MM.1S (cell line): ENCODE results near the gene RSU1.

Source experiments
- DNase-seq: peaks from one replicate; pipeline ENCODE4 v3.0.0-alpha.2; 2015
- H2AFZ ChIP-seq: fragments of 300-600 bp; sonication (generic); 2 replicates; pipeline ENCODE4 v1.6.0; 2016; ENCODE audit warnings: antibody characterized with exemption, low read length
- H3F3A ChIP-seq: fragments of 300-600 bp; sonication (generic); 2 replicates; pipeline ENCODE4 v1.6.1; 2016; ENCODE audit warnings: mild to moderate bottlenecking, antibody characterized with exemption, low read length, moderate library complexity, mixed read lengths; ENCODE audit not compliant: insufficient read depth
- H3K27ac ChIP-seq: fragments of 300-600 bp; sonication (generic); 2 replicates; pipeline ENCODE4 v1.5.1; 2016; ENCODE audit warnings: mild to moderate bottlenecking, low read length
- H3K27me3 ChIP-seq: fragments of 300-600 bp; sonication (generic); replicated peaks from 2 replicates; pipeline ENCODE4 v1.6.0; 2016; ENCODE audit warnings: low read length; ENCODE audit not compliant: insufficient read depth
- H3K36me3 ChIP-seq: fragments of 300-600 bp; sonication (generic); replicated peaks from 2 replicates; pipeline ENCODE4 v1.6.1; 2016; ENCODE audit warnings: mild to moderate bottlenecking, low read length, mixed read lengths; ENCODE audit not compliant: insufficient read depth
- H3K4me1 ChIP-seq: fragments of 300-600 bp; sonication (generic); 2 replicates; pipeline ENCODE4 v1.6.1; 2016; ENCODE audit warnings: low read length, mixed read lengths
- H3K4me2 ChIP-seq: fragments of 300-600 bp; sonication (generic); 2 replicates; pipeline ENCODE4 v1.6.0; 2016; ENCODE audit warnings: low read depth, low read length
- H3K4me3 ChIP-seq: fragments of 300-600 bp; sonication (generic); 2 replicates; pipeline ENCODE4 v1.5.1; 2016; ENCODE audit warnings: low read length, mixed read lengths
- H3K79me2 ChIP-seq: fragments of 300-600 bp; sonication (generic); 2 replicates; pipeline ENCODE4 v1.6.1; 2016; ENCODE audit warnings: mixed run types, low read length, mixed read lengths
- H3K9ac ChIP-seq: fragments of 300-600 bp; sonication (generic); 2 replicates; pipeline ENCODE4 v1.6.1; 2016; ENCODE audit warnings: low read length, mixed read lengths
- H3K9me2 ChIP-seq: fragments of 300-600 bp; sonication (generic); replicated peaks from 2 replicates; pipeline ENCODE4 v1.6.1; 2016; ENCODE audit warnings: mild to moderate bottlenecking, low read length, mixed read lengths; ENCODE audit not compliant: insufficient read depth
- H3K9me3 ChIP-seq: fragments of 300-600 bp; sonication (generic); replicated peaks from 2 replicates; pipeline ENCODE4 v1.6.1; 2016; ENCODE audit warnings: mild to moderate bottlenecking, low read length, mixed read lengths; ENCODE audit not compliant: insufficient read depth
- H4K20me1 ChIP-seq: fragments of 300-600 bp; sonication (generic); 2 replicates; pipeline ENCODE4 v1.6.1; 2016; ENCODE audit warnings: mild to moderate bottlenecking, low read length, moderate library complexity, mixed read lengths; ENCODE audit not compliant: insufficient read depth
- EZH2 ChIP-seq: fragments of 300-600 bp; sonication (generic); optimal IDR thresholded peaks from 2 replicates; pipeline ENCODE3; 2017; ENCODE audit warnings: low read depth, mild to moderate bottlenecking, antibody characterized with exemption, low read length, mixed read lengths
- EZH2phosphoT487 ChIP-seq: fragments of 300-600 bp; sonication (generic); IDR thresholded peaks from 2 replicates; pipeline ENCODE4 v1.6.1; 2018; ENCODE audit warnings: antibody characterized with exemption, low read length
- TF ChIP-seq, protein P1 (sequence below): fragments of 300-600 bp; sonication (generic); IDR thresholded peaks from 2 replicates; pipeline ENCODE4 v1.5.1; 2016; ENCODE audit warnings: antibody characterized with exemption, low read length, mixed read lengths

The RSU1 gene

DNA sequence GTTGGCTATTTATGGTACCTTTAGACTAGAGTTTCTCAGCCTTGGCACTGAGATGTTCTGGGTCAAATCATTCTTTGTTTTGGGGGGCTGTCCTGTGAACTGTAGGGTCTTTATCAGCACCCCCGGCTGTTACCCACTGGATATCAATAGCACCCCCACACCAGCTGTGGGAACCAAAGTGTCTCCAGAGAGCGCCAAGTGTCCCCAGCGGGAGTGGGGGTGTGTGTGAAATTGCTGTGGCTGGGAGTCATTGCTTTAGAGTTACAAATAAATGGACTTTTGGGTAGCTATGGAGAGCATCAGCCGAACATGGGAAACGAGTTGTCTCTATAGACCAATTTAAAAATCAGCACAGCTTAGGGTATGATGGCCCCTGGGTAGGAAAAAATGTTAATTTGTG is 184.2 kb downstream of the RSU1 start:
- no peak for DNase-seq
- no peaks in the 10 kb centered on the region for H3K9me2 ChIP-seq
- H3K9me3 ChIP-seq, result no peaks in the 10 kb centered on the region
- no peaks in the 10 kb centered on the region for H3F3A ChIP-seq
- no peaks in the 10 kb centered on the region for H3K4me1 ChIP-seq
- no peak overlapping the region for H2AFZ ChIP-seq
- no peak for TF ChIP-seq EZH2phosphoT487
- no peak for TF ChIP-seq EZH2
- TF ChIP-seq, protein P1, sequence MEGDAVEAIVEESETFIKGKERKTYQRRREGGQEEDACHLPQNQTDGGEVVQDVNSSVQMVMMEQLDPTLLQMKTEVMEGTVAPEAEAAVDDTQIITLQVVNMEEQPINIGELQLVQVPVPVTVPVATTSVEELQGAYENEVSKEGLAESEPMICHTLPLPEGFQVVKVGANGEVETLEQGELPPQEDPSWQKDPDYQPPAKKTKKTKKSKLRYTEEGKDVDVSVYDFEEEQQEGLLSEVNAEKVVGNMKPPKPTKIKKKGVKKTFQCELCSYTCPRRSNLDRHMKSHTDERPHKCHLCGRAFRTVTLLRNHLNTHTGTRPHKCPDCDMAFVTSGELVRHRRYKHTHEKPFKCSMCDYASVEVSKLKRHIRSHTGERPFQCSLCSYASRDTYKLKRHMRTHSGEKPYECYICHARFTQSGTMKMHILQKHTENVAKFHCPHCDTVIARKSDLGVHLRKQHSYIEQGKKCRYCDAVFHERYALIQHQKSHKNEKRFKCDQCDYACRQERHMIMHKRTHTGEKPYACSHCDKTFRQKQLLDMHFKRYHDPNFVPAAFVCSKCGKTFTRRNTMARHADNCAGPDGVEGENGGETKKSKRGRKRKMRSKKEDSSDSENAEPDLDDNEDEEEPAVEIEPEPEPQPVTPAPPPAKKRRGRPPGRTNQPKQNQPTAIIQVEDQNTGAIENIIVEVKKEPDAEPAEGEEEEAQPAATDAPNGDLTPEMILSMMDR, result no peak
- H3K4me2 ChIP-seq, result no peak overlapping the region
- no peak overlapping the region for H3K27ac ChIP-seq
- H4K20me1 ChIP-seq, result no peaks in the 10 kb centered on the region
- no peak overlapping the region for H3K4me3 ChIP-seq
- no peaks in the 10 kb centered on the region for H3K27me3 ChIP-seq
- H3K9ac ChIP-seq, result no peak overlapping the region
- H3K36me3 ChIP-seq, result no peaks in the 10 kb centered on the region
- H3K79me2 ChIP-seq, result no peaks in the 10 kb centered on the region

DNA sequence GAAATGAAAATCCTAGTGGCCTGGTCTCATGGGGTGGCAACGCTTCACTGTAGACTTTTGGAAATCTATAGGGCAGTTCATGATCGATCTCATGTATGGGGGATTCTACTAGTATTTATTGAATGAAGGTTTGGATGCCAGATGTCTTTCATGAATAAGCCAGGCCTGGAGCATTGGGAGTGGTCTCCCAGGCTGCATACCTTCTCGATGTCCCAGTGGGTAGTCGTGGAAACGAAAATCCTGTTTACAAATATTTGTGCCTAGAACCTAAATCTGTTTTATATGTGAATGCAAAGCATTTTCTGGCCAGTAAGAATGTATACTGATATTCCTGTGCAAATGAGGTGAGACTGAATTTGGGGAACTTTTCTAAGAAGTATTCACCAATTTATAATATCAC is 190.5 kb downstream of the RSU1 start:
- Histone ChIP-seq H3K27ac (no peak overlapping the region), H4K20me1 (no peaks in the 10 kb centered on the region), H3K9me2 (no peaks in the 10 kb centered on the region), H3K9ac (no peak overlapping the region), H2AFZ (no peak overlapping the region), H3K79me2 (no peaks in the 10 kb centered on the region), H3K4me1 (no peaks in the 10 kb centered on the region), H3K4me2 (no peak overlapping the region), H3K4me3 (no peak overlapping the region), H3K9me3 (no peaks in the 10 kb centered on the region), H3K36me3 (no peaks in the 10 kb centered on the region), H3K27me3 (no peaks in the 10 kb centered on the region), H3F3A (no peaks in the 10 kb centered on the region)
- no peak for DNase-seq
- no peak for TF ChIP-seq EZH2phosphoT487
- no peak for TF ChIP-seq EZH2
- TF ChIP-seq, protein P1, result no peak

DNA sequence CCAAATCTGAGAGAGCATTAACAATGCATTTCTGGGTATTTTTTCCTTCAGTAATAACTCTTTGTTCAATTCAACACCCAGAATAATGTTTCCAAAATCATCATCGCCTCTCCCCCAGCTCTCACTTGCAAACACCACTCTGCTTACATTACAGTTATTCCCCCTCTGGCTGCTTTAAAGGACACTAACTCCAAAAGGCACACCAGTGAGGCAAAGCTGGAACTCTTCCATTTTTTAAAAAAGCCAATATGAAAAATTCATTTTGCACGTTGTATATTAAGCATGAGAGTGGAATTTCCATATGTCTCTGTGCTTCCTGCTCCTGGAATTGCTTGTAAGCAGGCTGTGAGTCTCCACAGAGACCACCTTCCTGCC is 204.3 kb downstream of the RSU1 start:
- no peak for DNase-seq
- TF ChIP-seq EZH2phosphoT487 (no peak), EZH2 (no peak)
- TF ChIP-seq, protein P1, result no peak
- no peaks in the 10 kb centered on the region for H3K79me2 ChIP-seq
- no peak overlapping the region for H3K4me2 ChIP-seq
- no peaks in the 10 kb centered on the region for H3K9me3 ChIP-seq
- no peaks in the 10 kb centered on the region for H3K27me3 ChIP-seq
- no peaks in the 10 kb centered on the region for H3F3A ChIP-seq
- no peak overlapping the region for H3K27ac ChIP-seq
- no peak overlapping the region for H3K4me3 ChIP-seq
- H3K9ac ChIP-seq, result no peak overlapping the region
- H4K20me1 ChIP-seq, result no peaks in the 10 kb centered on the region
- H3K9me2 ChIP-seq, result no peaks in the 10 kb centered on the region
- no peaks in the 10 kb centered on the region for H3K4me1 ChIP-seq
- no peaks in the 10 kb centered on the region for H3K36me3 ChIP-seq
- no peak overlapping the region for H2AFZ ChIP-seq
